HG03095 (cell line): ENCODE data around the gene EEF1AKMT2.
"Not testable (repeated sequence)": the region's sequence is repeated elsewhere in the genome, so short reads cannot be mapped to it uniquely, and the experiment has no call there.

ENCODE experiments used
- ATAC-seq: cut with Tn5 transposase; IDR thresholded peaks from one replicate; pipeline ENCODE4 v1.9.1; 2021; ENCODE audit warnings: moderate library complexity; ENCODE audit not compliant: unreplicated experiment

Gene EEF1AKMT2

GRCh38 chr10:124791547-124792348 lies at the start of gene EEF1AKMT2:
EEF1AKMT2 (minus strand) TSS chr10:124791887; CDS start chr10:124791833, 54 bp downstream.
- ATAC-seq, result peak; percentile 86

GRCh38 chr10:124837687-124838086 lies 46.0 kb upstream of the EEF1AKMT2 start:
- ATAC-seq, result no peak

GRCh38 chr10:124831116-124831515 lies 39.4 kb upstream of the EEF1AKMT2 start:
- ATAC-seq, result no peak

GRCh38 chr10:124830445-124830844 lies 38.8 kb upstream of the EEF1AKMT2 start:
- no peak for ATAC-seq

GRCh38 chr10:124829447-124830115 lies 37.9 kb upstream of the EEF1AKMT2 start:
- no peak for ATAC-seq

- ATAC-seq, result no peak
Observed at GRCh38 chr10:124827474-124827873, 35.8 kb upstream of the EEF1AKMT2 start.

- no peak for ATAC-seq
Observed at GRCh38 chr10:124826262-124826661, 34.6 kb upstream of the EEF1AKMT2 start.

GRCh38 chr10:124825702-124826101 lies 34.0 kb upstream of the EEF1AKMT2 start:
- ATAC-seq, result no peak

DNA sequence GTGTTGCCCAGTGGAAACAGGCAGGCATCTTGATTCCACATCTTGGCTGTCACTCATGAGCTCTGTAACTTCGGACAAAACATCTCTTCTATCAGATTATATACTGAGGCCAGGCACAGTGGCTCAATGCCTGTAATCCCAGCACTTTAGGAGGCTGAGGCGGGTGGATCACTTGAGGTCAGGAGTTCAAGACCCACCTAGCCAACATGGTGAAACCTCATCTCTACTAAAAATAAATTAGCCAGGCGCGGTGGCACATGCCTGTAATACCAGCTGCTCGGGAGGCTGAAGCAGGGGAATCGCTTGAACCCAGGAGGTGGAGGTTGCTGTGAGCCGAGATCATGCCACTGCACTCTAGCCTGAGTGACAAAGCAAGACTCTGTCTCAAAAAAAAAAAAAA lies 33.2 kb upstream of the EEF1AKMT2 start:
- ATAC-seq, result not testable (repeated sequence)

- ATAC-seq, result no peak
Observed at GRCh38 chr10:124824507-124824906, 32.8 kb upstream of the EEF1AKMT2 start.

- no peak for ATAC-seq
Observed at GRCh38 chr10:124821520-124821919, 29.8 kb upstream of the EEF1AKMT2 start.

DNA sequence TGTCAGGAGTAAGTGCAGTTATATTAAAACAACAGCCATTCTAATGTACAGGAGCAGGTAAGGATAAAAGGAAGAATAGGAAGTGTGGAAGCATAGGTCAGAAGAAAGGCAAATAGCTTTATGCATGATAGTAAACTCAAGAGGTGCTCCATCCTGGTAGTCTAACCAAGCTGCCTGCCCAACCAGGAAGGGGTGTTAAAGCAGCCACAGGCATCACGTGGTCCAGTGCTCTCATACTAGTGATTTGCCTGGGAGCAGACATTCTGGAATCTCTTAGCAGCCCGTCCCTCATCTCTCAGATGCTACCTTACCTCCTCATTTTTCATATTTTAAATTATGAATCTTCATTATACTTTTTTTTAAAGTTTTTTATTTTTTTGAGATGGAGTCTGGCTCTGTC lies 28.4 kb upstream of the EEF1AKMT2 start:
- no peak for ATAC-seq

GRCh38 chr10:124802313-124802675 lies 10.6 kb upstream of the EEF1AKMT2 start:
- ATAC-seq, result peak; percentile 30

- ATAC-seq, result no peak
Observed at GRCh38 chr10:124799211-124799610, 7.5 kb upstream of the EEF1AKMT2 start.

DNA sequence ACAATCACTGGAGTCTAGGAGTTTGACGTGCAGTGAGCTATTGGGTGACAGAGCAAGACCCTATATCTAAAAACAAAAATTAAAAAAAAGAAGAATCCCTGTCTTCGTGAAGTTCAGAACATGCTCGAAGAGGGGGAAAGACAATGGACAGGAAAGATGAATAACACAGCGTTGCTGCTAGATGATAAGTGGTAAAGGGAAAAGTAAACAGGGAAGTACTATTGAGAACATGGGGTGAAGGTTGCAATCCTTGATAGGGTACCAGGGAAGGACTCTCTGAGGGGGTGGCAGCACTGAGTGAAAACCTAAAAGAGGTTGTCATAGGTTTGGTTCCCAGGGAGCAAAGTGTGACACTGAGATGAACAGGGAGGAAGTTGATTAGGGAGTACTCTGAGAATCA lies 7.1 kb upstream of the EEF1AKMT2 start:
- no peak for ATAC-seq

DNA sequence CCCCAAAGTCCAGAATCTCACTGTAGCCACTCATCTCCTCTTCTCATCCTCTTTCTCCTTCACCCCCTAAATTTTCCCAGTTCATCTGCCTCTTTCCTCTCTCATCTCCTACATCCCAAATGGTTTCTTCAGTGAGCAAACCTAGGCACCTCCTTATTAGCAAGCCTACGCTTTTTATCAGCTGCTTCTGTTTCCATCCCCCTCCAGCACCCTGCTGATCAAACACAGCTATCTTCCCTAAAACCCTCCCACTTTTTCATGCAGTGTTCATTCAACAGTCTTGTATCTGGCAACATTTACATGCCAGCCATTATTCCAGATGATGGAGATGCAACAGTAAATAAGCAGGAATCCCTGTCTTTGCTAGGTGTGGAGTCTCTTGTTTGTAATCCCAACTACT lies 6.7 kb upstream of the EEF1AKMT2 start:
- ATAC-seq, result no peak

DNA sequence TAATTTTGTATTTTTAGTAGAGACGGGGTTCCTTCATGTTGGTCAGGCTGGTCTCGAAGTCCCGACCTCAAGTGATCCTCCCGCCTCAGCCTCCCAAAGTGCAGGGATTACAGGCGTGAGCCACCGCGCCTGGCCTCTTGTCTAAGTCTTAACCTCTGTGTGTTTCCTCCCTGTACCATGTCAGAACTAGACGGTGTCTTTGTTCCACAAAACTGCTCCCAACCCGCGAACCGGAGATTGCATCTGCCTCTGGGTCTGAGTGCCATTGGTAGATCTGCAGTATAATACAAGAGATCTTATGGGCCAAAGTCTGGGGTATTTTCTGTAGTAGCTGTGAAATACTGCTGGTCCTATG lies 1.3 kb upstream of the EEF1AKMT2 start:
- ATAC-seq, result no peak

DNA sequence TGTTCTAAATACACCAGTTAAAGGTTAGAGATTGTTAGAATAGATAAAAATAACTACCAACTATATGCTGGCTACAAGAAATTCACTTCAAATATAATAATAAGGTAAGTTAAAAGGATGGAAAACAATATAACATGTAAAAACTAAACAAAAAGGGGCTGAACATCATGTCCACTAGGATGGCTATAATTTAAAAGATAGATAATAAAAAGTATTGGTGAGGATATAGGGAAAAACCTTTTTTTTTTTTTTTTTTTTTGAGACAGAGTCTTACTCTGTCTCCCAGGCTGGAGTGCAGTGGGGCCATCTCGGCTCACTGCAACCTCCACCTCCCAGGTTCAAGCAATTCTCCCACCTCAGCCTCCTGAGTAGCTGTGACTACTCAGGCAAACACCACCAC lies 8.8 kb downstream of the EEF1AKMT2 start:
- not testable (repeated sequence) for ATAC-seq

- ATAC-seq, result no peak
Observed at GRCh38 chr10:124768791-124769190, 22.9 kb downstream of the EEF1AKMT2 start.

DNA sequence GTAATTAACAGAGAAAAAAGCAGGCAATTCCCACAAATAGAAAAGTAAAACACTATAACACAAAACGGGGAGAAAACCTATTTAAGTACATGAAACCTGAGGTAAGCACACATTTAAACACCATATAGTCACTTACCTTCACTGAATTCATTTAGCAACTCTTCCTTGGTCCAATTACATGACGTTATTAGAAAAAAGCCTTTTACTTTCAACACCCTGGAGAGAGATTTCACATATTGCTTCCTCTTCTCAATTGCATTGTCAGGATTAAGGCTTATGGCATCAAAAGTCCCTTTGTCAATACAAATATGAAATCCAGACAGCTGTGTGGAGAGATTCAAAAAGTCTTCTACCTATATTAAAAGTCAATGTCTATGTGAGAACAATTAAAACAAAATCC lies 26.4 kb downstream of the EEF1AKMT2 start:
- ATAC-seq, result no peak

DNA sequence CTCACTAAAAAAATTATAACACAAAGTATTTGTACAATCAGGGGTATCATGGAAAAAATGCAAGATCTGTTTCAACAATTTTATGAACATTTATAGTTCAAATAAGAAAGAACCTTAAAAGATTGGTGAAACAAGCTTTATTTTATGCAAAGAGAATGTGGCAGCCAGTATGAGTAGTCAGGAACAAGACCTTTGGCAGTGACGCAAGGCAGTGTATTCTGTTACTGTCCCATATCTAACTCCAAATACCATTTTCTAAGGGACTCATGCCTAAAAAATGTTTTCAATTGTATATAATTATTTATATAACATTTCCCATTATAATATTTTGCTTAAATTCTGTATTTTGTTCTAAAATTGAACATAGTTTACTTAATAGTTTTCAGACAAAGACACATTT lies 28.4 kb downstream of the EEF1AKMT2 start:
- ATAC-seq, result no peak

DNA sequence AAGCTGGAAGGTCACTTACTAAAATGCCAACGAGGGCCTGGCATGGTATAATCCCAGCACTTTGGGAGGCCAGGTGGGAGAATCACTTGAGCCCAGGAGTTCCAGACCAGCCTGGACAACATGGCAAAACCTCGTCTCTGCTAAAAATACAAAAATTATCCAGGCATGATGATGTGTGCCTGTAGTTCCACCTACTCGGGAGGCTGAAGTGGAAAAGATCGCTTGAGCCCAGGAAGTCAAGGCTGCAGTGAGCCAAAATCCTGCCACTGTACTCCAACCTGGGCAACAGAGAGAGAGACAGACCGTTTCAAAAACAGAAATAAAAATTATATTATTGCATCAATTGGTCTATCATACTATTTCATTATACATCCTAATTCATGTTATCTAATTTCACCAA lies 29.4 kb downstream of the EEF1AKMT2 start:
- ATAC-seq, result no peak
